ENCODE measurements around the gene NPIPB4. TPM values are rescaled to one million over a fixed set of nuclear protein-coding genes. Genes with fewer than 3 reads are reported as not detected.

Gene NPIPB4
- 11.9 and 17.9 TPM in 2 replicates for total RNA-seq

GRCh38 chr16:21857656-21858055, at the start of gene NPIPB4:
Gene NPIPB4, minus strand, starts transcription at chr16:21857756. Its CDS starts 378 bp downstream, at chr16:21857378.

Other genes with a start within 250 kb of the NPIPB4 start
- not detected in 2 replicates for gene IGSF6, start 205.1 kb downstream of the NPIPB4 start, total RNA-seq
- gene OTOA, start 193.8 kb downstream of the NPIPB4 start, total RNA-seq = under 0.01 TPM in 1 of 2 replicates, not detected in the other
- gene UQCRC2, start 95.6 kb upstream of the NPIPB4 start, total RNA-seq = 92.7 and 113 TPM in 2 replicates
- gene PDZD9, start 143.4 kb upstream of the NPIPB4 start, total RNA-seq = not detected in 2 replicates
- gene MOSMO, start 150.4 kb upstream of the NPIPB4 start, total RNA-seq = 9.5 and 12.2 TPM in 2 replicates
- not detected in 2 replicates for gene VWA3A, start 234.8 kb upstream of the NPIPB4 start, total RNA-seq